GM23338 (cell line): ENCODE results near the gene ANKS1B.

ENCODE experiments used
- CREB1 ChIP-seq: fragments of 250-450 bp; sonication (Bioruptor Pico); IDR thresholded peaks from 2 replicates; pipeline ENCODE4 v1.5.0; 2020; ENCODE audit warnings: low read depth, mild to moderate bottlenecking, moderate library complexity
- CTCF ChIP-seq, 2 experiments: fragments of 200-600 bp in 1 of 2; sonication (generic) in 1 of 2; conservative IDR thresholded peaks; 2 replicates each; pipeline versions ENCODE4 v1.5.1 to v1.6.1; 2016 to 2017; ENCODE audit warnings: antibody characterized with exemption in 2 of 2, low read depth in 2 of 2, mild to moderate bottlenecking in 2 of 2, moderate library complexity in 1 of 2
- EZH2 ChIP-seq: fragments of 200-600 bp; sonication (generic); IDR thresholded peaks from one replicate; pipeline ENCODE4 v1.8.0; 2017; ENCODE audit warnings: antibody characterized with exemption, mild to moderate bottlenecking, low read depth; ENCODE audit not compliant: unreplicated experiment
- EZH2phosphoT487 ChIP-seq: fragments of 200-600 bp; sonication (generic); IDR thresholded peaks from one replicate; pipeline ENCODE4 v1.8.1; 2018; ENCODE audit warnings: antibody characterized with exemption; ENCODE audit not compliant: unreplicated experiment
- POLR2AphosphoS5 ChIP-seq: IDR thresholded peaks from 2 replicates; pipeline ENCODE4 v1.6.1; 2016; ENCODE audit warnings: antibody characterized with exemption, low read depth

GRCh38 chr12:100020370-100020769 lies 35.6 kb upstream of the ANKS1B start:
- TF ChIP-seq EZH2 (no peak), CTCF (conservative IDR thresholded peaks at IDR 0.05; ENCODE audit: low read depth in 2 of 2) (no peak), CREB1 (CRISPR knock-in tag) (no peak), POLR2AphosphoS5 (no peak), EZH2phosphoT487 (no peak)
